Adrenal gland (tissue), 12 donors: ENCODE measurements around the gene TMCC3. TPM values are rescaled to one million over a fixed set of nuclear protein-coding genes. Genes with fewer than 3 reads are reported as not detected.
"Not testable (repeated sequence)": the region's sequence is repeated elsewhere in the genome, so short reads cannot be mapped to it uniquely, and the experiment has no call there.

Source experiments
- DNase-seq, 7 donors: peaks; one replicate each; pipeline ENCODE4 v3.0.0-alpha.2; 2019 to 2020
- H3K27ac ChIP-seq, 5 donors: fragments of 200-600 bp; sonication (generic) in 4 of 5; 1 replicate in 3 of 5; 2 replicates in 2 of 5; pipeline versions ENCODE4 v1.5.1 to v1.8.0; 2016 to 2020; ENCODE audit warnings: mild to moderate bottlenecking in 1 of 5
- H3K27me3 ChIP-seq: fragments of 200-600 bp; 2 replicates; pipeline ENCODE4 v1.8.0; 2021
- H3K36me3 ChIP-seq, 2 donors: fragments of 200-600 bp; replicated peaks in 1 of 2; 1 replicate in 1 of 2; 2 replicates in 1 of 2; pipeline versions ENCODE4 v1.5.1 to v1.8.0; 2018 to 2022
- H3K4me1 ChIP-seq, 2 donors: fragments of 200-600 bp; replicated peaks in 1 of 2; 1 replicate in 1 of 2; 2 replicates in 1 of 2; pipeline versions ENCODE4 v1.5.1 to v1.8.0; 2018 to 2021
- H3K4me3 ChIP-seq, 4 donors: fragments of 200-600 bp; sonication (generic) in 3 of 4; one replicate each; pipeline ENCODE4 v1.5.1; 2016 to 2018
- H3K9me3 ChIP-seq, 3 donors: fragments of 200-600 bp; sonication (generic) in 1 of 3; replicated peaks in 1 of 3; 1 replicate in 2 of 3; 2 replicates in 1 of 3; pipeline versions ENCODE4 v1.5.1 to v1.8.0; 2016 to 2021
- POLR2A ChIP-seq, 2 donors: fragments of 450-650 bp; IDR thresholded peaks; one replicate each; pipeline ENCODE4 v1.6.1; 2017; ENCODE audit warnings: antibody characterized with exemption in 2 of 2, mild to moderate bottlenecking in 2 of 2, moderate library complexity in 1 of 2
- WGBS, 4 donors: extraction: QIAGEN DNeasy Blood & Tissue Kit in 2 of 4; methylation state at CpG; one replicate each; pipeline versions ENCODE4 v1.1.5 to v1.1.7; 2013 to 2017; 5-methylcytosine and 5-hydroxymethylcytosine counted together
- intact Hi-C, 2 donors: fragments of 100-400 bp; cut with DNase I; formaldehyde crosslinking; loops; one replicate each; pipeline versions ENCODE4 v1.14.1 to v1.15.0; 2022 to 2023
- polyA plus RNA-seq, 3 donors: library from polyadenylated mRNA; stranded (reverse); fragments of 200-250 nt in 2 of 3; fragments of 350-450 nt in 1 of 3; fragmentation: Illumina TruSeq in 1 of 3; extraction: RNeasy Lipid Tissue Mini Kit (QIAGEN cat#74804) in 1 of 3; gene quantifications; one replicate each; pipeline ENCODE4 v1.2.3, GENCODE V29; 2013 to 2014
- total RNA-seq, 9 donors: library from RNA; depleted of rRNA in 4 of 9; stranded (reverse); fragments of >200 nt in 4 of 9; fragments of 120-200 nt in 1 of 9; fragmentation: NEBNext Ultra II Directional in 1 of 9; extraction: Animal tissue kit (Norgen Biotek cat#: 25700) in 1 of 9; gene quantifications; one replicate each; pipeline versions ENCODE4 v1.1.0 to v1.2.4, GENCODE V29; 2013 to 2023
- TF ChIP-seq, protein P1 (sequence below), 6 experiments: fragments of 450-650 bp in 4 of 6; fragments of 200-600 bp in 2 of 6; sonication (generic) in 1 of 6; IDR thresholded peaks; 1 replicate in 5 of 6; 2 replicates in 1 of 6; pipeline versions ENCODE4 v1.5.1 to v1.8.0; 2016 to 2021; ENCODE audit warnings: antibody characterized with exemption in 6 of 6, mild to moderate bottlenecking in 2 of 6, moderate library complexity in 1 of 6
- donor health status: healthy with polysubstance abuse.
- donor health status: Bipolar disorder and iron deficiency.
- donor health status: DM: yes; HTN: yes; CAD: no.
- donor health status: DM: no; HTN: no; CAD: no.
- donor health status: DM: no; HTN: no; CAD: no.
- donor health status: DM: yes; HTN: yes; CAD: no.

TMCC3 gene
- total and polyA plus RNA-seq, 12 donors, result 1.2 to 13.4 (median 6.7) TPM

DNA sequence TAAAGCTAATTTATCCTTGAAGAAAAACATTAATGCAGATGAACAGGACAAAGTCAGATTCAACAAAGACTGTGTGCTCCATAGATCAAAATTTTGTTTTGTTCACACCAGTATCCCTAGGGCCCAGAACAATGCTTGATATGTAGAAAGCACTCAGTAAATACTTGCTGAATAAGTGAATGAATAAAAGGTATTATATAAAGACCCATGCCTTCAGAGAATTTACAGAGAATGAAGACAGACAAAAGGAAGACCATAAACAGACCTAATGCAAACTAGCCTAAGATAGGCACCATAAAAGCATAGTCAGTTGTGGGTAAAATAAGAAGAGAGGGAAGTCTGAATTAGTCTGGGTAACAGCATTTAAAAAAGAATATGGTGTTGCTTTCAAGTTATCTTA is 47.3 kb upstream of the TMCC3 start:
- Histone ChIP-seq H3K27me3 (no peaks in the 10 kb centered on the region), H3K36me3 (no peaks in the 10 kb centered on the region), H3K9me3 (no peaks in the 10 kb centered on the region), H3K4me1 (no peaks in the 10 kb centered on the region), H3K4me3 (no peak overlapping the region), H3K27ac (no peak overlapping the region)
- TF ChIP-seq POLR2A (IDR thresholded peaks at IDR 0.05), result no peak
- TF ChIP-seq, protein P1, sequence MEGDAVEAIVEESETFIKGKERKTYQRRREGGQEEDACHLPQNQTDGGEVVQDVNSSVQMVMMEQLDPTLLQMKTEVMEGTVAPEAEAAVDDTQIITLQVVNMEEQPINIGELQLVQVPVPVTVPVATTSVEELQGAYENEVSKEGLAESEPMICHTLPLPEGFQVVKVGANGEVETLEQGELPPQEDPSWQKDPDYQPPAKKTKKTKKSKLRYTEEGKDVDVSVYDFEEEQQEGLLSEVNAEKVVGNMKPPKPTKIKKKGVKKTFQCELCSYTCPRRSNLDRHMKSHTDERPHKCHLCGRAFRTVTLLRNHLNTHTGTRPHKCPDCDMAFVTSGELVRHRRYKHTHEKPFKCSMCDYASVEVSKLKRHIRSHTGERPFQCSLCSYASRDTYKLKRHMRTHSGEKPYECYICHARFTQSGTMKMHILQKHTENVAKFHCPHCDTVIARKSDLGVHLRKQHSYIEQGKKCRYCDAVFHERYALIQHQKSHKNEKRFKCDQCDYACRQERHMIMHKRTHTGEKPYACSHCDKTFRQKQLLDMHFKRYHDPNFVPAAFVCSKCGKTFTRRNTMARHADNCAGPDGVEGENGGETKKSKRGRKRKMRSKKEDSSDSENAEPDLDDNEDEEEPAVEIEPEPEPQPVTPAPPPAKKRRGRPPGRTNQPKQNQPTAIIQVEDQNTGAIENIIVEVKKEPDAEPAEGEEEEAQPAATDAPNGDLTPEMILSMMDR (IDR thresholded peaks at IDR 0.05), result no peak
- DNase-seq, result no peak
- intact Hi-C loops, result no loop called here

DNA sequence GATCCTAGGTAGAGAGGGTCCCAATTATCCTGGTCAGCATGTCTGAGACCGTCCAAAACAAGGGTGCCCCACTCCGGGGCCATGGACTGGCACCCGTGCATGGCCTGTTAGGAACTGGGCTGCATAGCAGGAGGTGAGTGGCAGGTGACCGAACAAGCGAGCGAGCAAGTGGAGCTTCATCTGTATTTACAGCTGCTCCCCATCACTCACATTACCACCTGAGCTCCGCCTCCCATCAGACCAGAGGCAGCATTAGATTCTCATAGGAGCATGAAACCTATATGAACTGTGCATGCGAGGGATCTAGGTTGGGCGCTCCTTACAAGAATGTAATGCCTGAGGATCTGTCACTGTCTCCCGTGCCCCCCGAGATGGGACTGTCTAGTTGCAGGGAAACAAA is 44.4 kb upstream of the TMCC3 start:
- Histone ChIP-seq H3K27me3 (no peaks in the 10 kb centered on the region), H3K36me3 (no peaks in the 10 kb centered on the region), H3K4me1 (peaks cover 11 to 19% of the 10 kb centered on the region in 2 donors), H3K4me3 (no peak overlapping the region), H3K27ac (no peak overlapping the region), H3K9me3 (no peaks in the 10 kb centered on the region)
- no peak for DNase-seq
- intact Hi-C loops, result no loop called here
- TF ChIP-seq, protein P1 (IDR thresholded peaks at IDR 0.05), result no peak
- TF ChIP-seq POLR2A (IDR thresholded peaks at IDR 0.05), result no peak
- 97 to 98% (median 98%) methylated on average over 10 to 11 of the region's 11 CpGs for WGBS, 4 donors

DNA sequence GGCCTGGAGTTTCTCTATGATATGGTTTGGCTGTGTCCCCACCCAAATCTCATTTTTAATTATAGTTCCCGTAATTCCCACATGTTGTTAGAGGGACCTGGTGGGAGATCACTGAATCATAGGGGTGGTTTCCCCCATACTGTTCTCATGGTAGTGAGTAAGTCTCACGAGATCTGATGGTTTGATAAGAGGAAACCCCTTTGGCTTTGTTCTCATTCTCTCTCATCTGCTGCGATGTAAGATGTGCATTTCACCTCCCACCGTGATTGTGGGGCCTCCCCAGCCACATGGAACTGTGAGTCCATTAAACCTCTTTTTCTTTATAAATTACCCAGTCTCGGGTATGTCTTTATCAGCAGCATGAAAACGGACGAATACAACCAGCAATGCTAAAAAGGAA is 42.5 kb upstream of the TMCC3 start:
- 91 to 96% (median 93%) methylated on average over 7 of the region's 7 CpGs for WGBS, 4 donors
- H3K4me3 ChIP-seq, H3K36me3 ChIP-seq, H3K9me3 ChIP-seq, H3K27ac ChIP-seq, H3K27me3 ChIP-seq, DNase-seq, intact Hi-C loops: not testable (repeated sequence)
- H3K4me1 ChIP-seq, result peaks cover 17 to 26% of the 10 kb centered on the region in 2 donors

GRCh38 chr12:94690198-94690771 is 39.9 kb upstream of the TMCC3 start:
- peak overlapping the region in 1 of 4 donors; percentile 11 for H3K4me3 ChIP-seq
- TF ChIP-seq, protein P1 (IDR thresholded peaks at IDR 0.05), result no peak
- TF ChIP-seq POLR2A (IDR thresholded peaks at IDR 0.05), result no peak
- peaks cover 17 to 35% of the 10 kb centered on the region in 2 donors for H3K4me1 ChIP-seq
- no peaks in the 10 kb centered on the region for H3K9me3 ChIP-seq
- intact Hi-C loops, result no loop called here
- DNase-seq, result peak in 1 of 7 donors; percentile 16
- no peaks in the 10 kb centered on the region for H3K27me3 ChIP-seq
- no peaks in the 10 kb centered on the region for H3K36me3 ChIP-seq
- H3K27ac ChIP-seq, result no peak overlapping the region
- WGBS, 4 donors, result 41 to 46% (median 44%) methylated on average over 5 of the region's 5 CpGs

GRCh38 chr12:94689646-94690036 is 39.3 kb upstream of the TMCC3 start:
- H3K36me3 ChIP-seq, result no peaks in the 10 kb centered on the region
- intact Hi-C loops, result no loop called here
- TF ChIP-seq POLR2A (IDR thresholded peaks at IDR 0.05), result no peak
- WGBS, 4 donors, result 69 to 77% (median 71%) methylated on average over 5 to 9 of the region's 9 CpGs
- no peaks in the 10 kb centered on the region for H3K27me3 ChIP-seq
- no peak overlapping the region for H3K27ac ChIP-seq
- DNase-seq, result no peak
- H3K4me1 ChIP-seq, result peaks cover 17 to 35% of the 10 kb centered on the region in 2 donors
- no peaks in the 10 kb centered on the region for H3K9me3 ChIP-seq
- no peak overlapping the region for H3K4me3 ChIP-seq
